Activated CD4-positive, alpha-beta T cell treated with anti-CD3 and anti-CD28 coated beads for 36 hours (primary cell): Measurements from ENCODE around the gene KIF21B. TPM values are rescaled to one million over a fixed set of nuclear protein-coding genes. Genes with fewer than 3 reads are reported as not detected.
"Not testable (repeated sequence)": the region's sequence is repeated elsewhere in the genome, so short reads cannot be mapped to it uniquely, and the experiment has no call there.

Experiments used
- ATAC-seq: fragments of 200-7000 bp; cut with Tn5 transposase; one replicate; pipeline ENCODE4 v1.10.0; 2021; ENCODE audit warnings: mild to moderate bottlenecking, moderate library complexity
- CTCF ChIA-PET: fragments of 350-600 bp; sonication (Branson Sonifier 250); formaldehyde crosslinking; loops from one replicate; lab custom pipeline; 2021; ENCODE audit warnings: antibody characterized with exemption; lab: Charles Lee
- POLR2A ChIA-PET: fragments of 350-600 bp; sonication (Branson Sonifier 250); formaldehyde crosslinking; loops from one replicate; lab custom pipeline; 2021; ENCODE audit warnings: antibody characterized with exemption, inconsistent platforms; lab: Charles Lee
- DNase-seq: peaks from one replicate; pipeline ENCODE4 v3.0.0-alpha.2; 2020
- H3K27ac Mint-ChIP-seq: one replicate; pipeline ENCODE4 v1.8.0; 2021; ENCODE audit warnings: mixed read lengths
- H3K27me3 Mint-ChIP-seq: one replicate; pipeline ENCODE4 v1.8.0; 2021; ENCODE audit warnings: mixed read lengths
- H3K36me3 Mint-ChIP-seq: one replicate; pipeline ENCODE4 v1.8.0; 2021; ENCODE audit warnings: low read depth, mixed read lengths
- H3K4me1 Mint-ChIP-seq: one replicate; pipeline ENCODE4 v1.8.0; 2021; ENCODE audit warnings: mixed read lengths
- H3K4me3 Mint-ChIP-seq: one replicate; pipeline ENCODE4 v1.8.0; 2021; ENCODE audit warnings: mild to moderate bottlenecking, moderate library complexity, mixed read lengths
- H3K9me3 Mint-ChIP-seq: one replicate; pipeline ENCODE4 v1.8.0; 2021; ENCODE audit warnings: low read depth, mixed read lengths
- intact Hi-C, 2 experiments: fragments of 100-400 bp; cut with DNase I in 1 of 2; cut with micrococcal nuclease in 1 of 2; formaldehyde crosslinking; loops; one replicate each; pipeline versions ENCODE4 v1.14.2 to v1.15.1; 2022 to 2024; cut with DNase I, micrococcal nuclease
- total RNA-seq, 2 experiments: library from RNA; stranded (reverse); gene quantifications; one replicate each; pipeline ENCODE4 v1.2.3, GENCODE V29; 2021

Gene KIF21B
- total RNA-seq, 2 experiments from 2014 or later = 62.8 to 67.1 TPM

DNA sequence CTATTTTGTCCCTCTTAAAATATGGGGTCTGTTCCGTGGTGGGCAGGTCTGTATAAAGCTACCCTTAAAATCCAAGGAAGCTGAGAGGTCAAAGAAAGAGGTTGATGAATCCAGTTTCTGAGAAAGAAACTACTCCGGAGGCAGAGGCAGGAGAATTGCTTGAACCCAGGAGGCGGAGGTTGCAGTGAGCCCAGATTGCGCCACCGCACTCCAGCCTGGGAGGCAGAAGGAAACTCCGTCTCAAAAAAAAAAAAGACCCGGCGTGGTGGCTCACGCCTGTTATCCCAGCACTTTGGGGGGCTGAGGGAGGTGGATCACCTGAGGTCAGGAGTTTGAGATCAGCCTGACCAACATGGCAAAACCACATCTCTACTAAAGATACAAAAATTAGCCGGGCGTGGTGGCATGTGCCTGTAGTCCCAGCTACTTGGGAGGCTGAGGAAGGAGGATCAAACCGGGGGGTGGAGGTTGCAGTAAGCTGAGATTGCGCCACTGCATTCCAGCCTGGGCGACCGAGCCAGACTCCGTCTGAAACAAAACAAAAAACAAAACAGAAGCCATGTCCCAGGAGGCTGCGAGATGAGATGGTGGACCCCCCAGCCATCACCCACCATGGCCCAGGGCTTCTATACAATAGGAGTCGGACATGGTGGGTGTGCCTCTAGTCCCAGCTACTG lies 88.1 kb downstream of the KIF21B start:
- H3K36me3 Mint-ChIP-seq, CTCF ChIA-PET, POLR2A ChIA-PET, ATAC-seq, H3K27ac Mint-ChIP-seq, H3K9me3 Mint-ChIP-seq, H3K4me1 Mint-ChIP-seq, DNase-seq, H3K4me3 Mint-ChIP-seq: not testable (repeated sequence)
- H3K27me3 Mint-ChIP-seq = peaks cover 11% of the 10 kb centered on the region
- intact Hi-C loops = loop anchor here in 1 of 2 experiments (2.0 kb wide), 1 partner anchor 71 kb away; no protein-coding TSS in a partner anchor

GRCh38 chr1:200934676-200935245 lies 88.8 kb downstream of the KIF21B start:
- Mint-ChIP-seq H3K36me3 (peaks cover 2% of the 10 kb centered on the region), H3K9me3 (peaks cover 6% of the 10 kb centered on the region), H3K4me1 (peaks cover 2% of the 10 kb centered on the region), H3K27ac (no peak overlapping the region), H3K27me3 (peaks cover 11% of the 10 kb centered on the region), H3K4me3 (no peak overlapping the region)
- intact Hi-C loops = loop anchor here in 1 of 2 experiments (2.0 kb wide), 1 partner anchor 70 kb away; no protein-coding TSS in a partner anchor
- no peak for DNase-seq
- ChIA-PET POLR2A (no interaction called here), CTCF (no interaction called here)
- no peak for ATAC-seq

- CTCF ChIA-PET = interaction anchor here (0.5 to 1.3 kb wide), 3 partner anchors 15 to 694 kb away, joined by 3 read pairs; no protein-coding TSS in a partner anchor
- peaks cover 6% of the 10 kb centered on the region for H3K9me3 Mint-ChIP-seq
- ATAC-seq = no peak
These were observed 91.7 kb downstream of the KIF21B start for GRCh38 chr1:200931776-200932175.

DNA sequence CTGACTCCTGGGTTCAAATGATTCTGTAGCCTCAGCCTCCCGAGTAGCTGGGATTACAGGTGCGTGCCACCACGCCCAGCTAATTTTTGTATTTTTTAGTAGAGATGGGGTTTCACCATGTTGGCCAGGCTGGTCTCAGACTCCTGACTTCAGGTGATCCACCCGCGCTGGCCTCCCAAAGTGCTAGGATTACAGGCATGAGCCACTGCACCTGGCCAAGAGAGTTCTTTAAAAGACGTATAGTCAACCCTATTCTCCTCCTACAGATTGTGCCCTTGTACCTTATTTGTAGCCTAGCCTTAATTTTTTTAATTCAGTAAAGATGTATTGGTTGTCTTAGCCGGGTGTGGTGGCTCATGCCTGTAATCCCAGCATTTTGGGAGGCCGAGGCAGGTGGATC lies 93.2 kb downstream of the KIF21B start:
- H3K9me3 Mint-ChIP-seq, H3K27ac Mint-ChIP-seq, H3K4me1 Mint-ChIP-seq, CTCF ChIA-PET, intact Hi-C loops, H3K4me3 Mint-ChIP-seq, H3K36me3 Mint-ChIP-seq, DNase-seq, ATAC-seq: not testable (repeated sequence)
- H3K27me3 Mint-ChIP-seq = peaks cover 21% of the 10 kb centered on the region
- POLR2A ChIA-PET = interaction anchor here (0.7 kb wide), 1 partner anchor 47 kb away, joined by 4 read pairs; no protein-coding TSS in a partner anchor

More at GRCh38 chr1:200931776-200932175, 91.7 kb downstream of the KIF21B start:
- Mint-ChIP-seq H3K27me3 (peaks cover 21% of the 10 kb centered on the region), H3K4me1 (no peaks in the 10 kb centered on the region), H3K27ac (no peak overlapping the region), H3K36me3 (peaks cover 2% of the 10 kb centered on the region), H3K4me3 (no peak overlapping the region)
- DNase-seq = no peak
- intact Hi-C loops = no loop called here
- POLR2A ChIA-PET = no interaction called here

DNA sequence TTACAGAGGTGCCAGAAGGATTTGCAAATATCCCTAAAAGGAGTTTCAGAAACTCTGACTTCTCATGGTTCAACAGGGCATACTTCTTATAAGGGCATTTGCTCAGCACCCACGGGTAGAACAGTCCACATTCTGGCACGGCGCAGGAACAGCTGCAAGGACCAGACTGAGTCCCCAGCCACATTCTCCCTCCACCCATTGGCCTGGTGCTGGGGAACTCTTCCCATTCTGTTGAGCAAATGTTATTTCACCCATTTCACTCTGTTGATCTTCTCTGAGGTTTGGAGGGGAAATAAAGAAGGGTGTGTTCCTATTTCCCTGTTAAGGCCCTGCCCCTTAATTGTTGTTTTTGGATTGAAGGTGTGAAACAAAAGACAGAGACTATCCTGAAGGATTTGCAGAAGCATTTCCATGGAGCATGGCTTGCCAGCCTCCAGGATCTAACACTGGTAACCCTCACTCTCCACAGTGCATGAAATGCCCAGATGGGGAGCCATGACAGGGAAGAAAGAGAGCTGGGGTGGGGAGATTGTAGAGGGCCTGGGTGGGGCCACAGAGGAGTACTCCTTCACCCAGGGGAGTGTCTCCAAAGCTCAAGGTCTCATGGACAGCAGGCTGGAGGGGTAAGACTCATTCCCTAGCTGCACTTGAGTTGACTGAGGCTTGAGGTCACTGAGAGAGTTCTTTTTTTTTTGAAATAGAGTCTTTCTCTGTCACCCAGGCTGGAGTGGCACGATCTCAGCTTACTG lies 93.8 kb downstream of the KIF21B start:
- ATAC-seq (no peak), DNase-seq (no peak)
- Mint-ChIP-seq H3K36me3 (peaks cover 2% of the 10 kb centered on the region), H3K4me1 (peaks cover 8% of the 10 kb centered on the region), H3K4me3 (no peak overlapping the region), H3K27ac (no peak overlapping the region), H3K27me3 (peaks cover 21% of the 10 kb centered on the region), H3K9me3 (peaks cover 6% of the 10 kb centered on the region)
- CTCF ChIA-PET = no interaction called here
- POLR2A ChIA-PET = interaction anchor here (0.7 kb wide), 1 partner anchor 47 kb away, joined by 4 read pairs; no protein-coding TSS in a partner anchor
- intact Hi-C loops = no loop called here

DNA sequence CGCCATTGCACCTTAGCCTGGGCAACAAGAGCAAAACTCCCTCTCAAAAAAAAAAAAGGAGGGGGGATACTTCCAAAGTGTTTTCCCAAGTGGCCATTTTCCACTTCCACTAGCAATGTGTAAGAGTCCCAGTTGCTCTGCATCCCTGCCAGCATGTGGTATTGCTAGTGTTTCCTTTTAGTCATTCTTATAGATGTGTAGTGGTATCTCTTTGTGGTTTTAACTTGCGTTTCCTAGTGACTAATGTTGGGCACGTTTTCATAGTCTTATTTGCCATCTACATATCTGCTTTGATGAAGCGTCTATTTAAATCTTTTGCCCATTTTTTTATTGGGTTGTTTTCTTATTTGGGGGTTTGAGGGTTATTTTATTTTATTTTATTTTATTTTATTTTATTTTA lies 97.7 kb downstream of the KIF21B start:
- peak; percentile 96 for ATAC-seq

DNA sequence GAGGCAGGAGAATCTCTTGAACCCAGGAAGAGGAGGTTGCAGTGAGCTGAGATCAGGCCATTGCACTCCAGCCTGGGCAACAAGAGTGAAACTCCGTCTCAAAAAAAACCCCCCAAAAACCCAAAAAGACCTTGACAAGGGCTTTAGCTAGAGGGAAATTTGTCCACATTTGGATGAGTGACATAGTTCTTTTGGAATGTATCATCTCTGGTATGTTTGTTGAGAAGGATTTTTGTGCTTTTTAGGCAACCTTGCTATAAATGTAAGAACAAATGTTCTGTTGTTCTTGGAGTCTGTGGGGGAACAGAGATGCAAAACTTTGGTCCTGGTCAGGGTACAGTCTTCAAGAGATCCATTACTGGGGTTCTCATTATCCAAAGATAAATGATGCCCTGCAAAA lies 99.9 kb downstream of the KIF21B start:
- ATAC-seq (no peak), DNase-seq (no peak)
- no peaks in the 10 kb centered on the region for H3K9me3 Mint-ChIP-seq
- ChIA-PET POLR2A (no interaction called here), CTCF (no interaction called here)
- H3K36me3 Mint-ChIP-seq = no peaks in the 10 kb centered on the region
- no peak overlapping the region for H3K4me3 Mint-ChIP-seq
- H3K27me3 Mint-ChIP-seq = peaks cover 18% of the 10 kb centered on the region
- no peak overlapping the region for H3K27ac Mint-ChIP-seq
- H3K4me1 Mint-ChIP-seq = peaks cover 8% of the 10 kb centered on the region
- intact Hi-C loops = no loop called here

More for the DNA sequence above, 97.7 kb downstream of the KIF21B start:
- Mint-ChIP-seq H3K4me3 (no peak overlapping the region), H3K36me3 (no peaks in the 10 kb centered on the region), H3K9me3 (peaks cover under 1% of the 10 kb centered on the region), H3K27me3 (peaks cover 24% of the 10 kb centered on the region), H3K4me1 (peaks cover 8% of the 10 kb centered on the region), H3K27ac (no peak overlapping the region)
- CTCF ChIA-PET = interaction anchor here (0.8 kb wide), 1 partner anchor 67 kb away, joined by 3 read pairs; no protein-coding TSS in a partner anchor
- peak; percentile 46 for DNase-seq
- POLR2A ChIA-PET = interaction anchor here (0.7 kb wide), 1 partner anchor 262 kb away, joined by 3 read pairs; no protein-coding TSS in a partner anchor
- intact Hi-C loops = loop anchor here (1.0 to 2.0 kb wide), 4 partner anchors 19 to 46 kb away; no protein-coding TSS in a partner anchor

- intact Hi-C loops = no loop called here
- H3K4me1 Mint-ChIP-seq = peaks cover 8% of the 10 kb centered on the region
- H3K27ac Mint-ChIP-seq = no peak overlapping the region
- ATAC-seq (no peak), DNase-seq (no peak)
- H3K9me3 Mint-ChIP-seq = no peaks in the 10 kb centered on the region
- ChIA-PET POLR2A (no interaction called here), CTCF (interaction anchor here (0.8 kb wide), 1 partner anchor 114 kb away, joined by 3 read pairs; no protein-coding TSS in a partner anchor)
- no peaks in the 10 kb centered on the region for H3K36me3 Mint-ChIP-seq
- no peak overlapping the region for H3K4me3 Mint-ChIP-seq
- peaks cover 20% of the 10 kb centered on the region for H3K27me3 Mint-ChIP-seq
These were observed 101.1 kb downstream of the KIF21B start for GRCh38 chr1:200922406-200922805.

- ChIA-PET POLR2A (no interaction called here), CTCF (no interaction called here)
- ATAC-seq (no peak), DNase-seq (no peak)
- H3K36me3 Mint-ChIP-seq = no peaks in the 10 kb centered on the region
- H3K27ac Mint-ChIP-seq = no peak overlapping the region
- H3K4me3 Mint-ChIP-seq = no peak overlapping the region
- peaks cover 16% of the 10 kb centered on the region for H3K27me3 Mint-ChIP-seq
- intact Hi-C loops = no loop called here
- H3K4me1 Mint-ChIP-seq = peaks cover 8% of the 10 kb centered on the region
- no peaks in the 10 kb centered on the region for H3K9me3 Mint-ChIP-seq
These were observed 101.9 kb downstream of the KIF21B start for GRCh38 chr1:200921571-200922110.
